GM23248 (cell line): ENCODE measurements around the gene DAZL.

Source experiments
- EZH2 ChIP-seq: fragments of 200-600 bp; sonication (generic); IDR thresholded peaks from 2 replicates; pipeline ENCODE4 v1.6.1; 2018; ENCODE audit warnings: antibody characterized with exemption, mild to moderate bottlenecking; ENCODE audit not compliant: insufficient read depth, poor library complexity, severe bottlenecking
- EZH2phosphoT487 ChIP-seq: fragments of 200-600 bp; sonication (generic); IDR thresholded peaks from 2 replicates; pipeline ENCODE4 v1.6.1; 2018; ENCODE audit warnings: antibody characterized with exemption, moderate library complexity, mild to moderate bottlenecking, low read depth; ENCODE audit not compliant: insufficient read depth

DNA sequence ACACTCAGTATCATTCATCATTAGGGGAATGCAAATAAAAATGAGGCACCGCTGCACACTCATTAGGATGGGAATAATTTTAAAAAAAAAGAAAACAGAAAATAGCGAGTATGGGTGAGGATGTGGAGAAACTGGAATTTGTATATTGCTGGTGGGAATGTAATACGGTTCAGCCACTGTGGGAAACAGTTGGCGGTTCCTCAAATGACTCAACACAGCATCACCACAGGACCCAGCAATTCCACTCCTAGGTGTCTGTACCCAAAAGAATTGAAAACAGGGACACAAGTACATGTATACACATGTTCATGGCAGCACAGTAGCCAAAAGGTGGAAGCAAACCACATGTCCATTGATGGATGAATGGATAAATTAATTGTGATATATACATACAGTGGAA is 56.5 kb downstream of the DAZL start:
- TF ChIP-seq EZH2 (no peak), EZH2phosphoT487 (no peak)
